HG03460 (cell line): ENCODE results near the gene SCART1.
"Not testable (repeated sequence)": the region's sequence is repeated elsewhere in the genome, so short reads cannot be mapped to it uniquely, and the experiment has no call there.

Source experiments
- ATAC-seq: cut with Tn5 transposase; IDR thresholded peaks from one replicate; pipeline ENCODE4 v1.9.1; 2021; ENCODE audit not compliant: unreplicated experiment

SCART1 gene

GRCh38 chr10:133511907-133512528 lies 58.3 kb downstream of the SCART1 start:
- no peak for ATAC-seq

GRCh38 chr10:133515471-133515870 lies 61.7 kb downstream of the SCART1 start:
- no peak for ATAC-seq

GRCh38 chr10:133516057-133516456 lies 62.3 kb downstream of the SCART1 start:
- no peak for ATAC-seq

- not testable (repeated sequence) for ATAC-seq
These were observed 64.8 kb downstream of the SCART1 start for GRCh38 chr10:133518517-133518916.
